ENCODE data around the gene TNFRSF6B.
A peak's percentile ranks its signal among the peaks of the same experiment; 100 is the strongest.
"Not testable (repeated sequence)": the region's sequence is repeated elsewhere in the genome, so short reads cannot be mapped to it uniquely, and the experiment has no call there.

Gene TNFRSF6B

GRCh38 chr20:63696628-63697356 lies at the start of gene TNFRSF6B:
Gene TNFRSF6B, plus strand, starts transcription at chr20:63696652. Its CDS starts 116 bp downstream, at chr20:63696768.
- H3K27ac ChIP-seq, result peak within 1 kb of the TSS; percentile 32
- TF ChIP-seq CTCF (IDR thresholded peaks at IDR 0.05) (no peak), ZFX (IDR thresholded peaks at IDR 0.05; ENCODE audit: borderline replicate concordance) (no peak)

- TF ChIP-seq ZFX (IDR thresholded peaks at IDR 0.05; ENCODE audit: borderline replicate concordance) (no peak), CTCF (IDR thresholded peaks at IDR 0.05) (no peak)
- H3K27ac ChIP-seq, result no peak overlapping the region
Observed at GRCh38 chr20:63648190-63648589, 48.3 kb upstream of the TNFRSF6B start.

GRCh38 chr20:63648895-63649589 lies 47.4 kb upstream of the TNFRSF6B start:
- H3K27ac ChIP-seq, result no peak overlapping the region
- TF ChIP-seq ZFX (IDR thresholded peaks at IDR 0.05; ENCODE audit: borderline replicate concordance) (no peak), CTCF (IDR thresholded peaks at IDR 0.05) (no peak)

GRCh38 chr20:63650486-63650885 lies 46.0 kb upstream of the TNFRSF6B start:
- not testable (repeated sequence) for H3K27ac ChIP-seq

GRCh38 chr20:63651942-63652191 lies 44.6 kb upstream of the TNFRSF6B start:
- TF ChIP-seq CTCF (IDR thresholded peaks at IDR 0.05), result no peak
- TF ChIP-seq ZFX (IDR thresholded peaks at IDR 0.05; ENCODE audit: borderline replicate concordance), result no peak
- H3K27ac ChIP-seq, result peak overlapping the region; percentile 87

- H3K27ac ChIP-seq, result peak overlapping the region; percentile 87
- TF ChIP-seq ZFX (IDR thresholded peaks at IDR 0.05; ENCODE audit: borderline replicate concordance) (no peak), CTCF (IDR thresholded peaks at IDR 0.05) (no peak)
Observed at GRCh38 chr20:63652192-63652980, 44.1 kb upstream of the TNFRSF6B start.

- H3K27ac ChIP-seq, result peak within 1 kb of the TSS; percentile 87
- TF ChIP-seq ZFX (IDR thresholded peaks at IDR 0.05; ENCODE audit: borderline replicate concordance), result no peak
- TF ChIP-seq CTCF (IDR thresholded peaks at IDR 0.05), result no peak
Observed at GRCh38 chr20:63653041-63653973, 43.1 kb upstream of the TNFRSF6B start, which contains the start of gene STMN3. Gene STMN3, minus strand, starts transcription at chr20:63653424. Its CDS starts 79 bp downstream, at chr20:63653345.

All from 22Rv1 (cell line).